Astrocyte of the spinal cord (primary cell): ENCODE data around the gene ZMYM4.

Experiments
- DNase-seq: peaks from one replicate; pipeline ENCODE4 v3.0.0; 2011; ENCODE audit warnings: low read depth, low spot score
- H3K4me3 ChIP-seq: 2 replicates; pipeline ENCODE4 v1.5.1; 2011; ENCODE audit warnings: low read depth, mild to moderate bottlenecking, low read length, moderate library complexity
- CTCF ChIP-seq: IDR thresholded peaks from 2 replicates; pipeline ENCODE4 v1.5.1; 2012; ENCODE audit warnings: low read depth, mild to moderate bottlenecking, low read length, inconsistent platforms
- in situ Hi-C: cut with HindIII; loops from 2 replicates; pipeline ENCODE4 v1.10.0; 2017; ENCODE audit warnings: low sequenced_read_pairs

The ZMYM4 gene

DNA sequence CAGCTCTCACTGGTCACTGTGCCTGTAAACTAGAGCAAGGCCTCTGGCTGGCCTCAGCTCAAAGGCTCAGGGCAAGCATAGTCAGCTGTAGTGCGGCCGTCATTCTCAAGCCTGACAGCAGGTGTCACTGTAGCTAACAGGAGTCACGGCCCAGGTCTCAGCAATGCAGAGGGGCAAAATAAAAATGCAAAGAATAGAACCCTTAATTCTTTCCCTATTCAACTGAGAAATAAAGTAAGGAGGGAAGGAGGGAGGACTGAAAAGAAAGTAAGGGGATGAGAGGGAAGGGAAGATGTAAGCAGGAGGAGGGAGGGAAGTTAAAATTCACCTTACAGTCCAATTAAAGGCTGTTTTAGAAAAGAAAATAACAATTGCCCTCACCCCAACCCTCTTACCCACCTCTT lies 182.6 kb downstream of the ZMYM4 start:
- no peak overlapping the region for H3K4me3 ChIP-seq
- TF ChIP-seq CTCF: peak; percentile 90
- peak; percentile 76 for DNase-seq
- in situ Hi-C loops: no loop called here

- DNase-seq: peak; percentile 38
- no peak for TF ChIP-seq CTCF
- H3K4me3 ChIP-seq: no peak overlapping the region
- in situ Hi-C loops: no loop called here
Measured at GRCh38 chr1:35452106-35452774, 183.7 kb downstream of the ZMYM4 start.

- TF ChIP-seq CTCF: no peak
- in situ Hi-C loops: no loop called here
- DNase-seq: no peak
- no peak overlapping the region for H3K4me3 ChIP-seq
Measured at GRCh38 chr1:35453031-35453430, 184.5 kb downstream of the ZMYM4 start.

DNA sequence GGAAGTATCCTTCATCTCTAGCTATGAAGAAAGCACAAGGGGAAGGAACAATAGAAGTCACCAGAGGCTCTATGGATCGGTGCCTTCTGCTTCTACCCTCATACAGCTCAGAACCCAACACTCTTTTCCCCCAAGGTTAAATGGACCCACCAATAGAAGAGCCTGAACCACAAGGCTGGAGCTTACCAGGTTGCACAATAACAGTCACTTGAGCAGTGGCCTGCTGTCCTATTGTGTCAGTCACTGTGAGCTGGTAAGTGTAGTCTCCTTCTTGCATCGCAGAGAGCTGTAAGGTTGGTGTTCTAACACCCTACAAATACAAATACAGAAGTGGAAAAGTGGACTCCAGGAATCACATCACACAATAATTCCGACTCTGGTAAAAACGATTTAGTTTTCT lies 185.7 kb downstream of the ZMYM4 start:
- TF ChIP-seq CTCF: no peak
- DNase-seq: no peak
- in situ Hi-C loops: no loop called here
- no peak overlapping the region for H3K4me3 ChIP-seq

- H3K4me3 ChIP-seq: no peak overlapping the region
- peak; percentile 45 for TF ChIP-seq CTCF
- in situ Hi-C loops: no loop called here
- DNase-seq: peak; percentile 65
Measured at GRCh38 chr1:35454616-35455015, 186.1 kb downstream of the ZMYM4 start.

DNA sequence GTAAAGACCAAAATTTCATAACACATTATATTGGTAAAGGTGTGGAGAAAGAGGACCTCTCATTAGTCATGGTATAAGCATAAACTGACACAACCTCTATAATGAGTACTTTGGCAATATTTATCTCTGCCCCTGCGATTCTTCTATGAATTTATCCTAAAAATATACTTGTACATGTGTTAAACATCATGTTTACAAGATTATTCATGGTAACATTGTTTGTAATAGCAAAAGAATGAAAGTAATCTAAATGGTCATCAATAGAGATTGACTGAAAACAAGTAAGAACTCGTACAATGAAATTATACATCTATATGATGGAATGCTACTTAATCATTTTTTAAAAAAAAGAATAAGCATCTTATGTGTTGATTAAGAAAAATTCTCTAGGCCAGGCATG lies 192.3 kb downstream of the ZMYM4 start:
- in situ Hi-C loops: no loop called here
- TF ChIP-seq CTCF: no peak
- H3K4me3 ChIP-seq: no peak overlapping the region
- no peak for DNase-seq
